ENCODE data around the gene EIF2S1. TPM values are rescaled to one million over a fixed set of nuclear protein-coding genes. Genes with fewer than 3 reads are reported as not detected.

The EIF2S1 gene
- total and polyA plus RNA-seq, 3 donors from 2014 or later = 82.1 to 158 (median 83.9) TPM

DNA sequence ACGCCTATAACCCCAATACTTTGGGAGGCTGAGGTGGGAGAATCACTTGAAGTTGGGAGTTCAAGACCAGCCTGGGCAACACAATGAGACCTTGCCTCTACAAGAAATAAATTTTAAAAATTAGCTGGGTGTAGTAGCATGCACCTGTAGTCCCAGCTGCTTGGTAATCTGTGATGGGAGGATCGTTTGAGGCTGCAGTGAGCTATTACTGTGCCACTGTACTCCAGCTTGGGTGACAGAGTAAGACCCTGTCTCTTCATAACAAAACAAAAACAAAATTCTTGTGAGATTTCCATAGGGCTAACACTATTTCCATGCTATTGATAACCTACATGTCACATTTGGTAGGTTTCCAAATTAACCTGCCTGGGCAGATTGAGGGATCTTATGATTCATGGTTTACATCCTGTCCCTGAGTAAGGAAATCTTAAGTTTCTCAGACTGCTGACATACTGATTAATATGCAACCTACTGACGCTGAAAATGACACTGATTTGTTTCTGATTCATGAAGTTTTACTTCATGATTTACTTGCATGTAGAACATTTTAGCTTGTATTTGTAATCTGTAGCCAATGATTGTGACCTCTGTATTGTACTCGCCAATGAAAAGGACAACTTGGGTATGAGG, 16.4 kb upstream of the EIF2S1 start:
- H3K4me1 ChIP-seq = no peaks in the 10 kb centered on the region
- H3K4me3 ChIP-seq = no peak overlapping the region
- intact Hi-C loops (cut with DNase I; ENCODE audit: low total_unique reads) = no loop called here
- H3K27ac ChIP-seq = no peak overlapping the region
- no peaks in the 10 kb centered on the region for H3K9me3 ChIP-seq
- H3K36me3 ChIP-seq (ENCODE audit: low read depth, missing control alignments) = no peaks in the 10 kb centered on the region
- TF ChIP-seq POLR2A (IDR thresholded peaks at IDR 0.05) = no peak
- TF ChIP-seq, protein P1, sequence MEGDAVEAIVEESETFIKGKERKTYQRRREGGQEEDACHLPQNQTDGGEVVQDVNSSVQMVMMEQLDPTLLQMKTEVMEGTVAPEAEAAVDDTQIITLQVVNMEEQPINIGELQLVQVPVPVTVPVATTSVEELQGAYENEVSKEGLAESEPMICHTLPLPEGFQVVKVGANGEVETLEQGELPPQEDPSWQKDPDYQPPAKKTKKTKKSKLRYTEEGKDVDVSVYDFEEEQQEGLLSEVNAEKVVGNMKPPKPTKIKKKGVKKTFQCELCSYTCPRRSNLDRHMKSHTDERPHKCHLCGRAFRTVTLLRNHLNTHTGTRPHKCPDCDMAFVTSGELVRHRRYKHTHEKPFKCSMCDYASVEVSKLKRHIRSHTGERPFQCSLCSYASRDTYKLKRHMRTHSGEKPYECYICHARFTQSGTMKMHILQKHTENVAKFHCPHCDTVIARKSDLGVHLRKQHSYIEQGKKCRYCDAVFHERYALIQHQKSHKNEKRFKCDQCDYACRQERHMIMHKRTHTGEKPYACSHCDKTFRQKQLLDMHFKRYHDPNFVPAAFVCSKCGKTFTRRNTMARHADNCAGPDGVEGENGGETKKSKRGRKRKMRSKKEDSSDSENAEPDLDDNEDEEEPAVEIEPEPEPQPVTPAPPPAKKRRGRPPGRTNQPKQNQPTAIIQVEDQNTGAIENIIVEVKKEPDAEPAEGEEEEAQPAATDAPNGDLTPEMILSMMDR (IDR thresholded peaks at IDR 0.05) = no peak
- no peak for DNase-seq
- no peaks in the 10 kb centered on the region for H3K27me3 ChIP-seq
- WGBS, 2 donors = 92 to 93% methylated on average over 4 of the region's 4 CpGs

DNA sequence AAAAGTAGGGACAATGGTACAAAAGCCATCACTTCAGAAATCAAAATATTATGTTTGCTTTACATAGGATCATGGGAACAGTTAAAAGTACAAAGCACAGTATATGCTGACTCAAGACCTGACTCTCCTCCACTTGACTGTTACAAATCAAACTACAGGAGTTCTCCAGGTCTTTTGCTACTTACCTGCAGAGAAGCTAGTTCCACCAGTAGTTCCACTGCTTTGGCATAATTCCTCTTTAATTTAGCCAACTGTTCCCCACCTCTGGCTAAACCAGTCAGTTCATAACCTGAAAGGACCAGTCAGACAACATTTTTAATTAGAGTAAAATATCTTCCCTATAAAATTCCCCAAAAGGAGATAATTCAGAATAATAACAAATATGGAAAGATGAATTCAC, 14.5 kb upstream of the EIF2S1 start:
- H3K27me3 ChIP-seq = no peaks in the 10 kb centered on the region
- no peak for DNase-seq
- no peaks in the 10 kb centered on the region for H3K36me3 ChIP-seq (ENCODE audit: low read depth, missing control alignments)
- no peak overlapping the region for H3K27ac ChIP-seq
- intact Hi-C loops (cut with DNase I; ENCODE audit: low total_unique reads) = no loop called here
- no peak overlapping the region for H3K4me3 ChIP-seq
- TF ChIP-seq POLR2A (IDR thresholded peaks at IDR 0.05) = no peak
- TF ChIP-seq, protein P1 (IDR thresholded peaks at IDR 0.05) = no peak
- H3K9me3 ChIP-seq = no peaks in the 10 kb centered on the region
- H3K4me1 ChIP-seq = no peaks in the 10 kb centered on the region

DNA sequence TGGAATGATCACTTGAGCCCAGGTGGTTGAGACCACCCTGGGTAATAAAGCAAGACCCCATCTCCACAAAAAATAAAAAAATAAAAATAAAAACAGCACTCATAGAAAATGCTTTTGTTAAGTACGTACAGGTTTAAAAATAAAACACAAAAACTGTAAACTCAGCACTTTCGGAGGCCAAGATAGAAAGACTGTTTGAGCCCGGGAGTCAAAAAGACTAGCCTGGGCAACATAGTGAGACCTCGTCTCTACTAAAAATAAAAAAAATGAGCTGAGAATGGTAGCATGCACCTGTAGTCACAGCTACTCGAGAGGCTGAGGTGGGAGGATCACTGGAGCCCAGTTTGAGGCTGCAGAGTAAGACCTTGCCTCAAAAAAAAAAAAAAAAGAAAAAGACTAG, 8.1 kb upstream of the EIF2S1 start:
- no peaks in the 10 kb centered on the region for H3K9me3 ChIP-seq
- no peak for DNase-seq
- intact Hi-C loops (cut with DNase I; ENCODE audit: low total_unique reads) = no loop called here
- H3K36me3 ChIP-seq (ENCODE audit: low read depth, missing control alignments) = no peaks in the 10 kb centered on the region
- H3K4me1 ChIP-seq = peaks cover 2% of the 10 kb centered on the region
- TF ChIP-seq, protein P1 (IDR thresholded peaks at IDR 0.05) = no peak
- TF ChIP-seq POLR2A (IDR thresholded peaks at IDR 0.05) = no peak
- no peaks in the 10 kb centered on the region for H3K27me3 ChIP-seq
- WGBS, 2 donors = 90 to 92% methylated on average over 5 of the region's 5 CpGs
- no peak overlapping the region for H3K4me3 ChIP-seq
- H3K27ac ChIP-seq = no peak overlapping the region

DNA sequence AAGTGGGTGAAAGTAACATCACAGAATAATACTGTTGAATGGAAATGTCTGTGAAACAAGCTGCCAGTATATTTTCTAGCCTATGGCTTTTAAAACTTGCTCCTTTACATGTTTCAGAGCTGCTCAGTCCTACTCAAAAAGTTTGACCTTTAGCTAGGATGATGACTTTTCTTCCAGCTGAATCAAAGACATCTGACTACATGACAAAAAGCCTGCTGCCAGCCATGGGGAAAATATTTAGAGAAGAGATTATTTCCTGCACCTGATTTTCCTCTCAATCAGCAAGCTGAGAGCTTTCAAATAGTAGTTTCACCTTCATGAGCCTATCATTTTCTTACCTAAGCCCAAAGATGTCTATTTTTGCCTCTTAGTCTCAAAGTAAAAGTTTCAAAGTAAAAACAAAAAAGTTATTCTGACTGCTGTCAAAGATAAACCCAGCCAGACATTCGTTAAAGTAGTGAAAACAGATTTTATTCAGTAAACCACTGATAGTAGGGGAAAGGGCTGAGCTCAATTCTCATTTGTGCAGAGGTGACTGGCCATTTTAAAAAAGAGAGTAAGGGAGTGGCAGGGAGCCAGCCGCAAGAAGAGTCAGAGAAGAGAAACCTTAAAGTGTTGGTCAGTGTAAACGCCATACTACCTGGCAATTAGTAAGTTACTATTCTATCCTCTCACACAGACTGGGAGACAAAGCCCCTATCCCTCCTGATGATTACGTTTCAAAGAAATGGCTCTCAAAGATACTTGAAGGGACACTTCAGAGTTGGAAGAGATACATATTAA, 2.8 kb upstream of the EIF2S1 start:
- no peak overlapping the region for H3K4me3 ChIP-seq
- peaks cover 24% of the 10 kb centered on the region for H3K4me1 ChIP-seq
- H3K27me3 ChIP-seq = no peaks in the 10 kb centered on the region
- H3K27ac ChIP-seq = peak overlapping the region in 1 of 2 donors; percentile 51
- H3K36me3 ChIP-seq (ENCODE audit: low read depth, missing control alignments) = no peaks in the 10 kb centered on the region
- H3K9me3 ChIP-seq = no peaks in the 10 kb centered on the region
- TF ChIP-seq, protein P1 (IDR thresholded peaks at IDR 0.05) = no peak
- TF ChIP-seq POLR2A (IDR thresholded peaks at IDR 0.05) = no peak
- intact Hi-C loops (cut with DNase I; ENCODE audit: low total_unique reads) = loop anchor here (5.0 kb wide), 1 partner anchor 115 kb away; the partner anchor contains the start of gene PALS1
- WGBS, 2 donors = 22 to 29% methylated on average over 4 of the region's 4 CpGs
- no peak for DNase-seq
